ENCODE results near the gene IPMK. TPM values are rescaled to one million over a fixed set of nuclear protein-coding genes. Genes with fewer than 3 reads are reported as not detected.

IPMK gene
- total and polyA plus RNA-seq, 2 of the 8 experiments (the other 6 are each of a cell fraction or from before 2014, with no cell fraction given), result 1.3 to 7.8 TPM

DNA sequence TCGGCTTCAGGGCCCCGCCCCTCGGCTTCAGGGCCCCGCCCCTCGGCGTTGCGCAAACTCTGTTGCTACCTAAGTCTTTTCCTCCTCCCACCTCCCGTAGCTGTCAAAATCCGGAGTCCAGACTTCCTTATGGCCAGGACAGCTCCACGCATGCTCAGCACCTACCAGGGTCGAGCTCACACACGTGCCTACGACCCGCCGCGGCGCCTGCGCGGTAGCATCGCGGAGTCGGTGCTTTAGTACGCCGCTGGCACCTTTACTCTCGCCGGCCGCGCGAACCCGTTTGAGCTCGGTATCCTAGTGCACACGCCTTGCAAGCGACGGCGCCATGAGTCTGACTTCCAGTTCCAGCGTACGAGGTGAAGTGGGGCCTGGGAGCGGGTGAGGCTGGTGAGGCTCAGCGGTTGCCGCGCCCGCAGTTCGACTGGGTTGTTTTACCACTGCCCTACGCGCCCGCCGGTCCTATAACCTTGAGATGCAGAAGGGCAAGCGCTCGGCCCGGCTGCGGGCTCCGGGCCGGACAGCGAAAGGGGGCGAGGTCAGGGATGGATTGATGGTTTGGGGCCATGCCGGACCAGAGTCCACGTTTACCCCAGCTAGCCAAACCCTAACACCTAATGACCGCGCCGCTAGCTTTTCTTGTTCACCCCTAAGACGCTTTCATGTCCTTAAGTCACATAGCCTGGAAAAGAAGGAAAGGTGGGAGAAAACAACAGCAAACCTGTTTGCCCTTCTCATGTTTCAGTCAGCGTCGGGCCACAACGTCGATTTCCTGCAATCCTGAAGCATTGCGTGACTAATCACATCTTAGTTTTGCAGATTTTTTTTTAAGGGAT, 1.5 kb upstream of the IPMK start, which contains the start of gene CISD1 (continued):
- no peak for TF ChIP-seq RAD21 (IDR thresholded peaks at IDR 0.05 in 1 of 2, conservative IDR thresholded peaks at IDR 0.05 in 1 of 2; ENCODE audit: low read depth in 2 of 2, low read length in 2 of 2)
- TF ChIP-seq YY1 (IDR thresholded peaks at IDR 0.05; ENCODE audit: low read depth, low read length), result no peak
- TF ChIP-seq SAP30 (IDR thresholded peaks at IDR 0.05; ENCODE audit: insufficient read depth, insufficient replicate concordance, low read length), result no peak
- TF ChIP-seq CEBPB (IDR thresholded peaks at IDR 0.05; ENCODE audit: low read depth, low read length), result peak; percentile 98
- TF ChIP-seq SRF (IDR thresholded peaks at IDR 0.05; ENCODE audit: low read depth, low read length), result no peak

Measured in H1 (cell line).